Neural cell (in vitro differentiated cells): Measurements from ENCODE around the gene DNHD1. TPM values are rescaled to one million over a fixed set of nuclear protein-coding genes. Genes with fewer than 3 reads are reported as not detected.

Experiments
- H2AFZ ChIP-seq: fragments of 200-600, 300-800 bp; sonication (generic), shearing (Covaris generic); 2 replicates; pipeline ENCODE4 v1.6.0; 2014; ENCODE audit warnings: low read depth, mild to moderate bottlenecking, antibody characterized with exemption, low read length, moderate library complexity
- H3F3A ChIP-seq: fragments of 200-600 bp; shearing (Covaris generic); 2 replicates; pipeline ENCODE4 v1.6.1; 2016; ENCODE audit warnings: mild to moderate bottlenecking, moderate library complexity, mixed read lengths, antibody characterized with exemption, low read length; ENCODE audit not compliant: insufficient read depth, poor library complexity, severe bottlenecking
- H3K27ac ChIP-seq: fragments of 200-600, 300-800 bp; sonication (generic), shearing (Covaris generic); 2 replicates; pipeline ENCODE4 v1.5.1; 2014; ENCODE audit warnings: mild to moderate bottlenecking, low read length, moderate library complexity
- H3K27me3 ChIP-seq: fragments of 300-800, 200-600 bp; sonication (generic), shearing (Covaris generic); 2 replicates; pipeline ENCODE4 v1.6.0; 2014; ENCODE audit warnings: mild to moderate bottlenecking, low read depth, low read length, moderate library complexity; ENCODE audit not compliant: insufficient read depth
- H3K36me3 ChIP-seq: fragments of 300-800, 200-600 bp; sonication (generic), shearing (Covaris generic); 2 replicates; pipeline ENCODE4 v1.5.1; 2014; ENCODE audit warnings: mild to moderate bottlenecking, antibody characterized with exemption, low read length, moderate library complexity; ENCODE audit not compliant: insufficient read depth
- H3K4me2 ChIP-seq: fragments of 300-800, 200-600 bp; sonication (generic), shearing (Covaris generic); 2 replicates; pipeline ENCODE4 v1.6.0; 2014; ENCODE audit warnings: mild to moderate bottlenecking, low read length
- H3K4me3 ChIP-seq: fragments of 300-800, 200-600 bp; sonication (generic), shearing (Covaris generic); 2 replicates; pipeline ENCODE4 v1.5.1; 2014; ENCODE audit warnings: mild to moderate bottlenecking, low read length, moderate library complexity
- H3K79me2 ChIP-seq: fragments of 200-600 bp; shearing (Covaris generic); replicated peaks from 2 replicates; pipeline ENCODE4 v1.6.0; 2014; ENCODE audit warnings: mild to moderate bottlenecking, low read length, moderate library complexity; ENCODE audit not compliant: insufficient read depth
- H3K9ac ChIP-seq: fragments of 300-800, 200-600 bp; sonication (generic), shearing (Covaris generic); 2 replicates; pipeline ENCODE4 v1.6.1; 2016; ENCODE audit warnings: mild to moderate bottlenecking, low read length, mixed read lengths
- H3K9me2 ChIP-seq: fragments of 200-600 bp; shearing (Covaris generic); 2 replicates; pipeline ENCODE4 v1.6.1; 2016; ENCODE audit warnings: mild to moderate bottlenecking, low read length, mixed read lengths; ENCODE audit not compliant: insufficient read depth
- H3K9me3 ChIP-seq: fragments of 200-600, 300-800 bp; sonication (generic), shearing (Covaris generic); 2 replicates; pipeline ENCODE4 v1.6.1; 2016; ENCODE audit warnings: mild to moderate bottlenecking, mixed run types, low read length, moderate library complexity, mixed read lengths
- H4K20me1 ChIP-seq: fragments of 200-600 bp; shearing (Covaris generic); 2 replicates; pipeline ENCODE4 v1.6.1; 2016; ENCODE audit warnings: mild to moderate bottlenecking, mixed run types; ENCODE audit not compliant: insufficient read depth
- CTCF ChIP-seq: fragments of 450-650 bp; IDR thresholded peaks from 2 replicates; pipeline ENCODE4 v1.5.1; 2014; ENCODE audit warnings: antibody characterized with exemption, mild to moderate bottlenecking, moderate library complexity; ENCODE audit not compliant: poor library complexity, severe bottlenecking
- EP300 ChIP-seq: fragments of 450-650 bp; conservative IDR thresholded peaks from 2 replicates; pipeline ENCODE4 v1.6.1; 2014; ENCODE audit warnings: antibody characterized with exemption, mild to moderate bottlenecking, moderate library complexity; ENCODE audit not compliant: poor library complexity, severe bottlenecking
- EZH2 ChIP-seq: fragments of 200-600, 300-800 bp; shearing (Covaris generic), sonication (generic); IDR thresholded peaks from 2 replicates; pipeline ENCODE4 v1.6.1; 2014; ENCODE audit warnings: antibody characterized with exemption, low read length, borderline replicate concordance, mild to moderate bottlenecking; ENCODE audit not compliant: insufficient read depth, poor library complexity, severe bottlenecking
- MXI1 ChIP-seq: fragments of 450-650 bp; conservative IDR thresholded peaks from 2 replicates; pipeline ENCODE4 v1.6.1; 2014; ENCODE audit warnings: antibody characterized with exemption, mild to moderate bottlenecking; ENCODE audit not compliant: poor library complexity, severe bottlenecking
- REST ChIP-seq: IDR thresholded peaks from 2 replicates; pipeline ENCODE4 v1.6.1; 2012; ENCODE audit warnings: borderline replicate concordance
- SMC3 ChIP-seq: fragments of 450-650 bp; conservative IDR thresholded peaks from 2 replicates; pipeline ENCODE4 v1.6.1; 2014; ENCODE audit warnings: antibody characterized with exemption, mild to moderate bottlenecking, moderate library complexity; ENCODE audit not compliant: poor library complexity
- TAF1 ChIP-seq: IDR thresholded peaks from 2 replicates; pipeline ENCODE4 v1.6.1; 2012; ENCODE audit warnings: low read depth
- polyA plus RNA-seq: library from polyadenylated mRNA; depleted of rRNA; stranded (reverse); fragments of >200 nt; gene quantifications from 2 replicates; pipeline ENCODE4 v1.2.3, GENCODE V29; 2014

Gene DNHD1
- polyA plus RNA-seq, 1 donor from 2014 or later: 5.1 TPM

- no peaks in the 10 kb centered on the region for H3K79me2 ChIP-seq
- H3K27ac ChIP-seq: no peak overlapping the region
- no peaks in the 10 kb centered on the region for H3K9me2 ChIP-seq
These were observed 70.3 kb downstream of the DNHD1 start for GRCh38 chr11:6567371-6567745.

DNA sequence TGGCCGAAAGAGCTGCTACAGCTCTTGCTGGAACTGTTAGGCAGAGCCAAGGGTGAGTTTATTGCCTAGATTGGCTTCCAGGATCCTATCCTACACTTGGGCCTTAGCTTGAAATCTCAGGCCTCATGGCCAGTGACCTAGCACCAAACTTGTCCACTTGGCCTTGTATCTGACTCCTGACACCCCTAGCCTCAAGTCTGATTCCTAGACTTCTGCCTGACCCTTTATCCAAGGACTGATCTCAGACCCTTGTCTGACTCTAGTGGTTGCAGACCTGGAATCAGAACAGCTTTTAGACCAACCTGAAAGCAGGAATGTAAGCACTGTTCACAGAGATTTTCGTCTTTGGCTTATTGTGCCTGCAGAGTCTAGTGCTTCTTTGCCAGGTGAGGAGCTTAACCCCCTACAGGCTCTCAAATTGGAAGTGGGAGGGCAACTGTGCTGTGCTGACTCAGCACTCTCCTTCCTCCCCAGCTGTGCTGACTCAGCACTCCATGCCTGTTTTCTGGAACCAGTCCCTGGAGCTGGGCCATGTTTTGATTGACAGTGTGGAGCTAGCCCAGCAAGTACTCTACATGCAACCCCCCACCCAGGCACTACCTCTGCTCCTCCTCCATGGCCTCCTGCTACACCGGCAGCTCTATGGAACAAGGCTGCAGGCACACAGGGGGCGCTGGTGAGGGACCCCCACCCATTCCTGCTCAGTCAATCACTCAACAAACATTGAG is 71.3 kb downstream of the DNHD1 start:
- no peak overlapping the region for H3K27ac ChIP-seq
- H3K9me2 ChIP-seq: no peaks in the 10 kb centered on the region
- H3K27me3 ChIP-seq: no peaks in the 10 kb centered on the region
- H3F3A ChIP-seq: no peaks in the 10 kb centered on the region
- no peaks in the 10 kb centered on the region for H4K20me1 ChIP-seq
- no peaks in the 10 kb centered on the region for H3K36me3 ChIP-seq
- no peak overlapping the region for H2AFZ ChIP-seq
- no peak overlapping the region for H3K9ac ChIP-seq
- H3K79me2 ChIP-seq: no peaks in the 10 kb centered on the region
- H3K4me2 ChIP-seq: no peak overlapping the region
- H3K4me3 ChIP-seq: no peak overlapping the region
- H3K9me3 ChIP-seq: no peaks in the 10 kb centered on the region
- TF ChIP-seq REST (no peak), CTCF (no peak), EP300 (no peak), EZH2 (no peak), MXI1 (no peak)

More at GRCh38 chr11:6567371-6567745, 70.3 kb downstream of the DNHD1 start:
- Histone ChIP-seq H3K4me2 (no peak overlapping the region), H3K9me3 (no peaks in the 10 kb centered on the region), H4K20me1 (no peaks in the 10 kb centered on the region), H3K27me3 (no peaks in the 10 kb centered on the region), H3K4me3 (no peak overlapping the region), H3K36me3 (no peaks in the 10 kb centered on the region), H3K9ac (no peak overlapping the region), H2AFZ (no peak overlapping the region), H3F3A (no peaks in the 10 kb centered on the region)
- TF ChIP-seq EP300: no peak
- no peak for TF ChIP-seq TAF1
- no peak for TF ChIP-seq SMC3
- no peak for TF ChIP-seq EZH2
- no peak for TF ChIP-seq CTCF
- no peak for TF ChIP-seq REST
